Heart left ventricle (tissue), 16 donors: ENCODE results near the gene SLC26A9. TPM values are rescaled to one million over a fixed set of nuclear protein-coding genes. Genes with fewer than 3 reads are reported as not detected.

Experiments
- ATAC-seq, 4 donors: fragments of 200-7000 bp; cut with Tn5 transposase; one replicate each; pipeline ENCODE4 v1.9.1; 2020 to 2022; ENCODE audit warnings: moderate library complexity in 4 of 4, mild to moderate bottlenecking in 3 of 4, moderate number of reproducible peaks in 1 of 4
- DNase-seq, 5 donors: peaks; one replicate each; pipeline ENCODE4 v3.0.0-alpha.2; 2020
- H3K27ac ChIP-seq, 12 donors: fragments of 200-600 bp; sonication (generic) in 4 of 12; one replicate each; pipeline versions ENCODE4 v1.5.0 to v1.8.0; 2016 to 2022; ENCODE audit warnings: mild to moderate bottlenecking in 2 of 12
- H3K27me3 ChIP-seq, 9 donors: fragments of 200-600 bp; sonication (generic) in 2 of 9; one replicate each; pipeline versions ENCODE4 v1.5.1 to v1.8.0; 2016 to 2022; ENCODE audit warnings: mild to moderate bottlenecking in 3 of 9
- H3K36me3 ChIP-seq, 9 donors: fragments of 200-600 bp; sonication (generic) in 2 of 9; one replicate each; pipeline versions ENCODE4 v1.5.0 to v1.8.0; 2018 to 2022; ENCODE audit warnings: mild to moderate bottlenecking in 2 of 9
- H3K4me1 ChIP-seq, 12 donors: fragments of 200-600 bp; sonication (generic) in 4 of 12; one replicate each; pipeline versions ENCODE4 v1.5.0 to v1.8.0; 2016 to 2022; ENCODE audit warnings: mild to moderate bottlenecking in 3 of 12
- H3K4me3 ChIP-seq, 12 donors: fragments of 200-600 bp; sonication (generic) in 4 of 12; one replicate each; pipeline versions ENCODE4 v1.5.0 to v1.8.0; 2017 to 2022; ENCODE audit warnings: mild to moderate bottlenecking in 9 of 12, moderate library complexity in 4 of 12
- H3K9me3 ChIP-seq, 12 donors: fragments of 200-600 bp; sonication (generic) in 4 of 12; one replicate each; pipeline versions ENCODE4 v1.5.0 to v1.8.0; 2016 to 2022; ENCODE audit warnings: mild to moderate bottlenecking in 1 of 12
- POLR2A ChIP-seq, 2 donors: fragments of 450-650 bp; IDR thresholded peaks; one replicate each; pipeline ENCODE4 v1.6.1; 2017; ENCODE audit warnings: antibody characterized with exemption in 2 of 2, mild to moderate bottlenecking in 2 of 2, moderate library complexity in 2 of 2
- WGBS, 4 donors: extraction: QIAGEN DNeasy Blood & Tissue Kit in 2 of 4; methylation state at CpG; one replicate each; pipeline versions ENCODE4 v1.1.5 to v1.1.7; 2013 to 2018; 5-methylcytosine and 5-hydroxymethylcytosine counted together
- intact Hi-C, 10 donors: fragments of 100-400 bp; cut with DNase I; formaldehyde crosslinking; loops; one replicate each; pipeline versions ENCODE4 v1.11.1 to v1.14.2; 2022
- polyA plus RNA-seq, 2 donors: library from polyadenylated mRNA; stranded (reverse); fragments of 200-250 nt; gene quantifications; one replicate each; pipeline ENCODE4 v1.2.3, GENCODE V29; 2013
- total RNA-seq, 9 donors: library from RNA; depleted of rRNA in 2 of 9; stranded (reverse); fragments of >200 nt in 2 of 9; fragmentation: NEBNext Ultra II Directional in 3 of 9; extraction: Animal tissue kit (Norgen Biotek cat#: 25700) in 3 of 9; gene quantifications; one replicate each; pipeline versions ENCODE4 v1.1.0 to v1.2.4, GENCODE V29; 2016 to 2023
- TF ChIP-seq, protein P1 (sequence below), 12 donors: fragments of 200-600 bp; sonication (generic) in 4 of 12; IDR thresholded peaks; one replicate each; pipeline versions ENCODE4 v1.5.0 to v1.8.0; 2018 to 2022; ENCODE audit warnings: antibody characterized with exemption in 12 of 12, mild to moderate bottlenecking in 5 of 12
- donor health status: ischemic (EF 13 %, LVEDD 7.1; RV severe dilation, severe dysfunction).
- donor health status: healthy with polysubstance abuse.
- donor health status: DM: no; HTN: yes; CAD: no.
- donor health status: DM: no; HTN: no; CAD: no.
- donor health status: ischemic (EF 25% LVEDD 6.9; RV normal size, moderate dysfunction).
- donor health status: ischemic (EF 25% LVEDD 5.7; RV mildly dilated, moderate dysfunction).
- donor health status: healthy.
- donor health status: DM: yes; HTN: yes; CAD: no.
- donor health status: ischemic (EF 35%, LVEDD 5.7; RV mildly dilated, moderate dysfunction).
- donor health status: nonischemic (EF 11% LVEDD 7.7; RV severe dilation, severe dysfunction).
- donor health status: DM: yes; HTN: yes; CAD: no.
- donor health status: PGD.
- donor health status: ischemic (EF 29% LVEDD 5.4; RV normal size, mild dysfunction).
- donor health status: nonischemic (EF 23%, LVEDD 6.1; RV moderate dilation, normal function).

The SLC26A9 gene
- total and polyA plus RNA-seq, 11 donors = 4.1 to 39.6 (median 11.0) TPM

- intact Hi-C loops = loop anchor here in 1 of 10 donors (5.0 kb wide), 1 partner anchor 46 kb away; no protein-coding TSS in a partner anchor
- H3K27ac ChIP-seq = no peak overlapping the region
- no peak for DNase-seq
- H3K27me3 ChIP-seq = no peaks in the 10 kb centered on the region
- 32 to 76% (median 62%) methylated on average over 3 of the region's 3 CpGs for WGBS, 4 donors
- no peak for ATAC-seq
- no peaks in the 10 kb centered on the region for H3K9me3 ChIP-seq
- H3K36me3 ChIP-seq = peaks cover 0 to 18% (median 0%) of the 10 kb centered on the region in 9 donors
- TF ChIP-seq, protein P1, sequence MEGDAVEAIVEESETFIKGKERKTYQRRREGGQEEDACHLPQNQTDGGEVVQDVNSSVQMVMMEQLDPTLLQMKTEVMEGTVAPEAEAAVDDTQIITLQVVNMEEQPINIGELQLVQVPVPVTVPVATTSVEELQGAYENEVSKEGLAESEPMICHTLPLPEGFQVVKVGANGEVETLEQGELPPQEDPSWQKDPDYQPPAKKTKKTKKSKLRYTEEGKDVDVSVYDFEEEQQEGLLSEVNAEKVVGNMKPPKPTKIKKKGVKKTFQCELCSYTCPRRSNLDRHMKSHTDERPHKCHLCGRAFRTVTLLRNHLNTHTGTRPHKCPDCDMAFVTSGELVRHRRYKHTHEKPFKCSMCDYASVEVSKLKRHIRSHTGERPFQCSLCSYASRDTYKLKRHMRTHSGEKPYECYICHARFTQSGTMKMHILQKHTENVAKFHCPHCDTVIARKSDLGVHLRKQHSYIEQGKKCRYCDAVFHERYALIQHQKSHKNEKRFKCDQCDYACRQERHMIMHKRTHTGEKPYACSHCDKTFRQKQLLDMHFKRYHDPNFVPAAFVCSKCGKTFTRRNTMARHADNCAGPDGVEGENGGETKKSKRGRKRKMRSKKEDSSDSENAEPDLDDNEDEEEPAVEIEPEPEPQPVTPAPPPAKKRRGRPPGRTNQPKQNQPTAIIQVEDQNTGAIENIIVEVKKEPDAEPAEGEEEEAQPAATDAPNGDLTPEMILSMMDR (IDR thresholded peaks at IDR 0.05) = no peak
- no peak for TF ChIP-seq POLR2A (IDR thresholded peaks at IDR 0.05)
- peaks cover 0 to 40% (median 17%) of the 10 kb centered on the region in 12 donors for H3K4me1 ChIP-seq
- H3K4me3 ChIP-seq = no peak overlapping the region
These were observed 43.0 kb upstream of the SLC26A9 start for GRCh38 chr1:205986292-205986691.

GRCh38 chr1:205985330-205986005 is 42.2 kb upstream of the SLC26A9 start:
- no peak for DNase-seq
- H3K9me3 ChIP-seq = no peaks in the 10 kb centered on the region
- no peak overlapping the region for H3K4me3 ChIP-seq
- ATAC-seq = no peak
- H3K27me3 ChIP-seq = no peaks in the 10 kb centered on the region
- 74 to 82% (median 78%) methylated on average over 9 of the region's 9 CpGs for WGBS, 4 donors
- H3K27ac ChIP-seq = no peak overlapping the region
- H3K36me3 ChIP-seq = peaks cover 0 to 11% (median 0%) of the 10 kb centered on the region in 9 donors
- peaks cover 0 to 40% (median 17%) of the 10 kb centered on the region in 12 donors for H3K4me1 ChIP-seq
- intact Hi-C loops = loop anchor here in 6 of 10 donors (2.0 to 5.0 kb wide), 2 partner anchors 47 to 121 kb away; no protein-coding TSS in a partner anchor
- TF ChIP-seq, protein P1 (IDR thresholded peaks at IDR 0.05) = no peak
- TF ChIP-seq POLR2A (IDR thresholded peaks at IDR 0.05) = no peak

GRCh38 chr1:205983925-205984725 is 40.9 kb upstream of the SLC26A9 start:
- peak; percentile 72 to 83 (median 75) for DNase-seq
- Histone ChIP-seq H3K9me3 (no peaks in the 10 kb centered on the region), H3K27me3 (no peaks in the 10 kb centered on the region), H3K27ac (no peak overlapping the region), H3K36me3 (peaks cover 0 to 8% (median 0%) of the 10 kb centered on the region in 9 donors), H3K4me1 (peaks cover 0 to 40% (median 17%) of the 10 kb centered on the region in 12 donors), H3K4me3 (no peak overlapping the region)
- WGBS, 4 donors = 33 to 43% (median 37%) methylated on average over 14 of the region's 14 CpGs
- peak; percentile 53 to 86 (median 84) for ATAC-seq
- intact Hi-C loops = loop anchor here (1.0 to 5.0 kb wide), 4 partner anchors 46 to 397 kb away; no protein-coding TSS in a partner anchor
- no peak for TF ChIP-seq POLR2A (IDR thresholded peaks at IDR 0.05)
- TF ChIP-seq, protein P1 (IDR thresholded peaks at IDR 0.05) = peak; percentile 56 to 85 (median 76)

- Histone ChIP-seq H3K36me3 (peaks cover 0 to 8% (median 0%) of the 10 kb centered on the region in 9 donors), H3K4me1 (peaks cover 0 to 23% (median 11%) of the 10 kb centered on the region in 12 donors), H3K27me3 (no peaks in the 10 kb centered on the region), H3K27ac (no peak overlapping the region), H3K9me3 (no peaks in the 10 kb centered on the region), H3K4me3 (no peak overlapping the region)
- intact Hi-C loops = loop anchor here in 1 of 10 donors (5.0 kb wide), 1 partner anchor 394 kb away; no protein-coding TSS in a partner anchor
- TF ChIP-seq, protein P1 (IDR thresholded peaks at IDR 0.05) = no peak
- no peak for TF ChIP-seq POLR2A (IDR thresholded peaks at IDR 0.05)
- DNase-seq (no peak), ATAC-seq (no peak)
- WGBS, 4 donors = 97 to 100% (median 100%) methylated on average over 1 of the region's 1 CpG
These were observed 38.0 kb upstream of the SLC26A9 start for GRCh38 chr1:205981257-205981656.
